Suprapubic skin (tissue), 4 donors: Measurements from ENCODE around the gene ZNF423. TPM values are rescaled to one million over a fixed set of nuclear protein-coding genes. Genes with fewer than 3 reads are reported as not detected.

Experiments
- DNase-seq, 2 donors: peaks; one replicate each; pipeline ENCODE4 v3.0.0-alpha.2; 2019; ENCODE audit warnings: low spot score in 2 of 2
- H3K27ac ChIP-seq: fragments of 200-600 bp; sonication (generic); one replicate; pipeline ENCODE4 v1.5.1; 2019
- H3K27me3 ChIP-seq: fragments of 200-600 bp; sonication (generic); one replicate; pipeline ENCODE4 v1.5.1; 2019
- H3K36me3 ChIP-seq: fragments of 200-600 bp; sonication (generic); one replicate; pipeline ENCODE4 v1.5.1; 2019
- H3K4me1 ChIP-seq: fragments of 200-600 bp; sonication (generic); one replicate; pipeline ENCODE4 v1.5.1; 2019
- H3K4me3 ChIP-seq: fragments of 200-600 bp; sonication (generic); one replicate; pipeline ENCODE4 v1.5.1; 2019; ENCODE audit warnings: mild to moderate bottlenecking
- H3K9me3 ChIP-seq: fragments of 200-600 bp; sonication (generic); one replicate; pipeline ENCODE4 v1.5.1; 2019
- EP300 ChIP-seq: sonication (generic); formaldehyde crosslinking; IDR thresholded peaks from one replicate; pipeline ENCODE4 v1.6.1; 2017; ENCODE audit warnings: antibody characterized with exemption
- POLR2A ChIP-seq, 2 donors: fragments of 450-650 bp; IDR thresholded peaks; one replicate each; pipeline ENCODE4 v1.6.1; 2017; ENCODE audit warnings: antibody characterized with exemption in 2 of 2, mild to moderate bottlenecking in 2 of 2, moderate library complexity in 2 of 2
- POLR2AphosphoS5 ChIP-seq, 3 donors: sonication (generic); formaldehyde crosslinking; IDR thresholded peaks; one replicate each; pipeline ENCODE4 v1.6.1; 2017; ENCODE audit warnings: antibody characterized with exemption in 3 of 3
- WGBS: methylation state at CpG from one replicate; pipeline ENCODE4 v1.1.5; 2018; 5-methylcytosine and 5-hydroxymethylcytosine counted together
- total RNA-seq, 4 donors: library from RNA; depleted of rRNA; stranded (reverse); fragments of >200 nt; gene quantifications; one replicate each; pipeline ENCODE4 v1.1.0, GENCODE V29; 2016
- TF ChIP-seq, protein P1 (sequence below), 2 donors: fragments of 200-600 bp in 1 of 2; fragments of 450-650 bp in 1 of 2; sonication (generic) in 1 of 2; IDR thresholded peaks; one replicate each; pipeline ENCODE4 v1.5.1; 2016 to 2019; ENCODE audit warnings: antibody characterized with exemption in 2 of 2, mild to moderate bottlenecking in 1 of 2, moderate library complexity in 1 of 2

The ZNF423 gene
- total RNA-seq, 4 donors from 2014 or later: 1.3 to 5.3 (median 1.9) TPM

DNA sequence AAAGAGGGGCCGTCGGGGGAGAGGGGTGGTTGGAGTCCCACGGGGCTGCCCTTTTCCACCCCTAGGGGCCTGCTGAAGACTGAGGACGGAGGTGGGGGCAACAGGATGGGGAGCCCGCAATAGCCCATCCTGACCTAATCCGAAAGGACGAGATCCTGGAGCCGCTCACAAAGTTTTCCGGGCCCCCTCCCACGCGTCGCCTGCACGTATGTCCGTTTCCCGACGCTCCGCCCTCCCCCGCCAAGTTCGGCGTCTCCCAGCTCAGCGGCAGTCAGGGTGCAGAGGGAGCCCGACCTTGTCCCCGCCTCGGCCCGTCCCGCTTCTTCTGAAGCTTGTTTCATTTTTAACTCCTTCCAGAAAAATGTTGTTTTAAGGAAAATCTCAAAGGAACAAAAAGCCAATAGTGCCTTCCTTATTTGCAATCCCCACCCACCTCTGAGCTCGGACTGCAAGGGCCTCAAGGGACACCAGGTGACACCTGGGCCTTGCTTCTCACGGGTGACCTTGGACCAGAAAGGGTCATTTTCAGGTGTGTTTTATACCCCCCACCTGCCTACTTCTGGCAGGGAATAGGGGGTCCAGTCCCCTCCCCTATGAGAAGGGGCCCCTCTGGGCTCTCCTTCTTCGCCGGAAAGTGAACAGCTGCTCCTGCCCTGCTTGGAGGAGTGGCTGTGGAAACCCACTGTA, 3.4 kb upstream of the ZNF423 start:
- Histone ChIP-seq H3K4me1 (peaks cover 36% of the 10 kb centered on the region), H3K9me3 (no peaks in the 10 kb centered on the region), H3K27ac (peak overlapping the region; percentile 80), H3K36me3 (no peaks in the 10 kb centered on the region), H3K27me3 (peaks cover 9% of the 10 kb centered on the region), H3K4me3 (peak overlapping the region; percentile 79)
- DNase-seq: peak in 1 of 2 donors; percentile 85
- TF ChIP-seq, protein P1, sequence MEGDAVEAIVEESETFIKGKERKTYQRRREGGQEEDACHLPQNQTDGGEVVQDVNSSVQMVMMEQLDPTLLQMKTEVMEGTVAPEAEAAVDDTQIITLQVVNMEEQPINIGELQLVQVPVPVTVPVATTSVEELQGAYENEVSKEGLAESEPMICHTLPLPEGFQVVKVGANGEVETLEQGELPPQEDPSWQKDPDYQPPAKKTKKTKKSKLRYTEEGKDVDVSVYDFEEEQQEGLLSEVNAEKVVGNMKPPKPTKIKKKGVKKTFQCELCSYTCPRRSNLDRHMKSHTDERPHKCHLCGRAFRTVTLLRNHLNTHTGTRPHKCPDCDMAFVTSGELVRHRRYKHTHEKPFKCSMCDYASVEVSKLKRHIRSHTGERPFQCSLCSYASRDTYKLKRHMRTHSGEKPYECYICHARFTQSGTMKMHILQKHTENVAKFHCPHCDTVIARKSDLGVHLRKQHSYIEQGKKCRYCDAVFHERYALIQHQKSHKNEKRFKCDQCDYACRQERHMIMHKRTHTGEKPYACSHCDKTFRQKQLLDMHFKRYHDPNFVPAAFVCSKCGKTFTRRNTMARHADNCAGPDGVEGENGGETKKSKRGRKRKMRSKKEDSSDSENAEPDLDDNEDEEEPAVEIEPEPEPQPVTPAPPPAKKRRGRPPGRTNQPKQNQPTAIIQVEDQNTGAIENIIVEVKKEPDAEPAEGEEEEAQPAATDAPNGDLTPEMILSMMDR (IDR thresholded peaks at IDR 0.05): no peak
- TF ChIP-seq EP300 (no peak), POLR2A (IDR thresholded peaks at IDR 0.05) (no peak), POLR2AphosphoS5 (IDR thresholded peaks at IDR 0.05) (no peak)
- 8% methylated on average over 26 of the region's 30 CpGs for WGBS

DNA sequence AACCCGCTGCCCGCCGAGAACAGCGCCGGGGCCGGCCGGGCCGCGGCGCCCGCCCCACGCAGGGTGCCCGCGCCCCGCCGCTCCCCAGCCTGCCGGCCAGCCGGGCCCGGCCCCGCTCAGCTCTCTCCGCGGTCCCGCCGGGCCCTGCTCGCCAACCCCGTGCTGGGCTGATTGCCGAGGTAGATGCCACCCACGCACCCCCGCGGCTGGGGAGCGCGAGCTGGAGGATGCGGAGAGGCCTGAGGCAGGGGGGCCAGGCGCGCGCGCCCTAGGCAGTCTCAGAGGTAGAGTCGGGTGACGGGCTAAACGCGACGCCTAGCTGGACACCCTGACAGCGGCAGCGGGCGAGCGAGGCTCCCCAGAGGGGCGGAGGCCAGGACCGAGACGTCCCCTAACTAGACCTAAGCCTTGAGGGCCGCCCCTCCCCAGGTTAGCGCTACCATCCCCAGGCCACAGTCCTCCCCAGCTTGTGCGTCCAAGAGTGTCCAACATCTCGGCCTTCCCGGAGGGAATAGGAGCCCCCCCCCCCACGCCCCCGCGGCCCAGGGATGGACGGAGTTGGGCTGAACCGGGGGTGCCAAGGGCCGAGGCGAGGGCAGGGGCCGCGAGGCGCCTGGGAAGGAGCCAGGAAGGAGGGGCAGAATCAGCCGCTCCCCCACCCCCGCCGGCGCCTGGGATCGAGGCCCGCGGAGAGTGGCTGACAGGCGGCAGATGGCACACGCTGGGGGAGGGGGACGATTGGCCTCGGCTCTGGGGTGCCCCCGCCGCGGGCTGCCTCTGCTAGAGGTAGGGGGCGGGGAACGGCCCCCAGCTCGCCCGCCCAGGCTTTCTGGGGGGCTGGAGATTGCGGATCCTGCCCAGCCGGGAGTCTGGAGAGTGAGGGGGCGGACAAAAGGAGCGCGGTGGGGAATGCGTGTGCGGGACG, 2.5 kb upstream of the ZNF423 start:
- no peaks in the 10 kb centered on the region for H3K9me3 ChIP-seq
- DNase-seq: peak in 1 of 2 donors; percentile 86
- peak overlapping the region; percentile 80 for H3K27ac ChIP-seq
- 0% methylated on average over 11 of the region's 90 CpGs for WGBS
- H3K36me3 ChIP-seq: no peaks in the 10 kb centered on the region
- peak overlapping the region; percentile 79 for H3K4me3 ChIP-seq
- no peak for TF ChIP-seq POLR2AphosphoS5 (IDR thresholded peaks at IDR 0.05)
- TF ChIP-seq EP300: no peak
- TF ChIP-seq, protein P1 (IDR thresholded peaks at IDR 0.05): no peak
- TF ChIP-seq POLR2A (IDR thresholded peaks at IDR 0.05): no peak
- H3K4me1 ChIP-seq: peaks cover 44% of the 10 kb centered on the region
- peaks cover 13% of the 10 kb centered on the region for H3K27me3 ChIP-seq

DNA sequence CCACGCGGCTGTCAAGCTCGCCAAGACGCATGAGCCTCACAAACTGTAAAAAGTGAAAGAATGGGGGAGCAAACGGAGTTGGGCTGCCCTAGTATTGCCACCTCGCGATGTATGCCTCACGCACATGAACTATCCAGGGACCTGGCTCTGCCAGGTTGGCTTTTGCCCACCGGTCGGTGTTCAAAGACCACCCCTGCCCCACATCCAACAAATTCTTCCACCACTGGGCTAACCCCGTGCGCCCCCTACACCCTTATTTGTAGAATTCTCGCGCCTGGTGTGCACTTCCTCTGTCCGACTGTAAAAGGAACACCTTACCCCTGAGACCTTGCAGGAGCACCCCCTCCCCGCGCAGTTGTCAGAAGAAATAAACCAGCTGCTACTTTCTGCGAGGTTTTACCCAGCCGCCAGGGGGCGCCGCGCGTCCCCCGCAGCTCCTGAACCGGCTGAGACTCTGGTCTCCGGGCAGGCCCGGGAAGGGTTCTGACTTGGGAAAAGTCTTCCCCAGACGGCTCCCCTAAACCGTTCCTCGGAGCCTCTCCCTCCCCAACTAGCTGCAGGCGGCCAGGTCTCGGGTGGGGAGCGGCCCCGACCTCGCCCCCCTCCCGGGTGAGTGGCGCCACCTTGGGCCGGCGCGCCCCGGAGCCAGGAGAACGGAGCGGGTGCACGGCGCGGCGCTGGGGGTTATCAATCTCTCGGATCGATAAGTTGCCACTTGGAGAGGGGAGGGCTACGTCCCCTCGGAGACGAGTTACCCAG, 1.7 kb upstream of the ZNF423 start:
- TF ChIP-seq EP300 (no peak), POLR2AphosphoS5 (IDR thresholded peaks at IDR 0.05) (no peak)
- TF ChIP-seq, protein P1 (IDR thresholded peaks at IDR 0.05): peak; percentile 51 to 77
- H3K4me1 ChIP-seq: peaks cover 46% of the 10 kb centered on the region
- H3K27me3 ChIP-seq: peaks cover 13% of the 10 kb centered on the region
- H3K9me3 ChIP-seq: no peaks in the 10 kb centered on the region
- no peaks in the 10 kb centered on the region for H3K36me3 ChIP-seq
- 0% methylated on average over 23 of the region's 52 CpGs for WGBS
- DNase-seq: no peak
- H3K4me3 ChIP-seq: peak overlapping the region; percentile 79
- H3K27ac ChIP-seq: peak overlapping the region; percentile 80

DNA sequence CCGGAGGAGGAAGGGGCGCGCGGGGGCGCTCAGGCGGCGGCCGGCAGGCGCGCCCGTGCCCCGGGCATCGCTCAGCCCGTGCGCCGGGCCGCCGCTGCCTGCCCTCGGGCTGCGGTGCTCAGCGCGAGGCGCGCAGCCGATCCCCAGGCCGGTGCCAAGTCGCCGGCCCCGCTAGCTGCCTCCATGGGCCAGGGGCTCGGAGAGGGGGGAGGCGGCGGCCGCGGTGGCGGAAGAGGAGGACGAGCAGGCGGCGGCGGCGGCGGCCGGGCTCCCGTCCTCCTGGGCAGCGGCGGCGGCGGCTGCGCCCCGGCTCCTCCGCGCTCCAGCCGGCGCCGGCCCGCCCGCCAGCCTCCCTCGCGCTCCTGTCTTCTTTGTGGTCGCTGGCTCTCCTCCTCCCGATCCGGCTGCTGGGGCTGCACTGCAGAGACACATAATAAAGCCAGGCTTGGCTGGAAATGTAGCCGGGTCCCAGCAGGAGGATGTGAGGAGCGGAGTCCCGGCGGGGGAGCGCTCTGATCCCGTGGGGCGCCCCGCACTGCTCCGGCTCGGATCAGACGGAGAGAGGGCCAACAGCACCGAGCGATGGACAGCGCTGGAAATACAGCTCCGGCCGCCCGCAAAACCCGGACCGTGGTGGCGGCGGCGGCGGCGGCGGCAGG, 889 bp upstream of the ZNF423 start:
- TF ChIP-seq POLR2A (IDR thresholded peaks at IDR 0.05) (no peak), EP300 (no peak), POLR2AphosphoS5 (IDR thresholded peaks at IDR 0.05) (no peak)
- TF ChIP-seq, protein P1 (IDR thresholded peaks at IDR 0.05): no peak
- Histone ChIP-seq H3K4me1 (peaks cover 46% of the 10 kb centered on the region), H3K27ac (peak overlapping the region; percentile 20), H3K9me3 (no peaks in the 10 kb centered on the region), H3K27me3 (peaks cover 21% of the 10 kb centered on the region), H3K4me3 (peak overlapping the region; percentile 79), H3K36me3 (no peaks in the 10 kb centered on the region)
- WGBS: 0% methylated on average over 25 of the region's 86 CpGs
- peak in 1 of 2 donors; percentile 87 for DNase-seq
